ENCODE data around the gene PCDHA2.
"Not testable (repeated sequence)": the region's sequence is repeated elsewhere in the genome, so short reads cannot be mapped to it uniquely, and the experiment has no call there.

Gene PCDHA2

DNA sequence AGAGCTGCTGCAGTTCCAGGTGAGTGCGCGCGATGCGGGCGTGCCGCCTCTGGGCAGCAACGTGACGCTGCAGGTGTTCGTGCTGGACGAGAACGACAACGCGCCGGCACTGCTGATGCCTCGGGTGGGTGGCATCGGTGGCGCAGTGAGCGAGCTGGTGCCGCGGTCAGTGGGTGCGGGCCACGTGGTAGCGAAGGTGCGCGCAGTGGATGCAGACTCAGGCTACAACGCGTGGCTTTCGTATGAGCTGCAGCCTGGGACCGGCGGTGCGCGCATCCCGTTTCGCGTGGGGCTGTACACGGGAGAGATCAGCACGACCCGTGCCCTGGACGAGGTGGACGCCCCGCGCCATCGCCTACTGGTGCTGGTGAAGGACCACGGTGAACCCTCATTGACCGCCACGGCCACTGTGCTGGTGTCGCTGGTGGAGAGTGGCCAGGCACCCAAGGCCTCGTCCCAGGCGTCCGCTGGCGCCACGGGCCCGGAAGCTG, 8.2 kb downstream of the PCDHA2 start:
- Histone ChIP-seq H3K27me3 (ENCODE audit: control insufficient read depth, insufficient read depth, low read length) (no peaks in the 10 kb centered on the region), H3K4me2 (ENCODE audit: low read length) (no peak overlapping the region), H3K9ac (no peak overlapping the region), H3K4me1 (no peaks in the 10 kb centered on the region), H3K36me3 (ENCODE audit: control insufficient read depth, insufficient read depth, low read length) (no peaks in the 10 kb centered on the region), H3K79me2 (no peaks in the 10 kb centered on the region), H3K4me3 (ENCODE audit: low read depth, low read length) (no peak overlapping the region), H2AFZ (no peak overlapping the region), H3K9me3 (ENCODE audit: control insufficient read depth, low read length) (peaks cover 4% of the 10 kb centered on the region), H3K27ac (no peak overlapping the region)
- no peak for TF ChIP-seq CTCF (IDR thresholded peaks at IDR 0.05)

DNA sequence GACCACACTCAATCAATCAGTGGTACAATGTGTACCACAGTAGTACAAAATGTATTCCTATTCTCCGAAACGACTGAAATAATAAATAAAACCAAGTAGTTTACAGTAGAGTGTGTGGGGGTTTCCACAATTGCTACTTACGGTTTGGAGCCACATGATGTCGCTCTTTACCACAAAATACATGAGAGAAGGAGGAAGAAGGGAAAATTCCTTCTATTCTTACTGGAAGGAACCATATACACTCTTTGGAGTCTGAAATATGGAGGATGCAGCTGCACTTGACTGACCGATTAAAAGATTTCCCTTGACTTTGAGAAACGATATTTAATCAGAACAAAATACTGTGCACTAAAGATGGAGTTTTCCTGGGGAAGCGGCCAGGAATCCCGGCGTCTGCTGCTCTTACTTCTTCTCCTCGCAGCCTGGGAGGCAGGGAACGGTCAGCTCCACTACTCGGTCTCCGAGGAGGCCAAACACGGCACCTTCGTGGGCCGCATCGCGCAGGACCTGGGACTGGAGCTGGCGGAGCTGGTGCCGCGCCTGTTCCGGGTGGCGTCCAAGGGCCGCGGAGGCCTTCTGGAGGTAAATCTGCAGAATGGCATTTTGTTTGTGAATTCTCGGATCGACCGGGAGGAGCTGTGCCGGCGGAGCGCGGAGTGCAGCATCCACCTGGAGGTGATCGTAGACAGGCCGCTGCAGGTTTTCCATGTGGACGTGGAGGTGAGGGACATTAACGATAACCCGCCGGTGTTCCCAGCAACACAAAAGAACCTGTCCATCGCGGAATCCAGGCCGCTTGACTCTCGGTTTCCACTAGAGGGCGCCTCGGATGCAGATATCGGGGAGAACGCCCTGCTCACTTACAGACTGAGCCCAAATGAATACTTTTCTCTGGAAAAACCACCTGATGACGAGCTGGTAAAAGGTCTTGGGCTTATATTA, 12.5 kb downstream of the PCDHA2 start, which contains the start of gene PCDHA4:
Gene PCDHA4, plus strand, starts transcription at position 235 of the 942 bp plus-strand sequence.
- peak within 1 kb of the TSS; percentile 79 for H3K27ac ChIP-seq
- H3K4me2 ChIP-seq (ENCODE audit: low read length), result peak within 1 kb of the TSS; percentile 26
- H2AFZ ChIP-seq, result peak within 1 kb of the TSS; percentile 71
- no peak within 1 kb of the TSS for H3K9ac ChIP-seq
- peak; percentile 31 for TF ChIP-seq CTCF (IDR thresholded peaks at IDR 0.05)
- H3K36me3 ChIP-seq (ENCODE audit: control insufficient read depth, insufficient read depth, low read length), result no peaks in the 10 kb centered on the region
- H3K9me3 ChIP-seq (ENCODE audit: control insufficient read depth, low read length), result no peaks in the 10 kb centered on the region
- H3K27me3 ChIP-seq (ENCODE audit: control insufficient read depth, insufficient read depth, low read length), result no peaks in the 10 kb centered on the region
- no peaks in the 10 kb centered on the region for H3K4me1 ChIP-seq
- no peak within 1 kb of the TSS for H3K4me3 ChIP-seq (ENCODE audit: low read depth, low read length)
- no peaks in the 10 kb centered on the region for H3K79me2 ChIP-seq

DNA sequence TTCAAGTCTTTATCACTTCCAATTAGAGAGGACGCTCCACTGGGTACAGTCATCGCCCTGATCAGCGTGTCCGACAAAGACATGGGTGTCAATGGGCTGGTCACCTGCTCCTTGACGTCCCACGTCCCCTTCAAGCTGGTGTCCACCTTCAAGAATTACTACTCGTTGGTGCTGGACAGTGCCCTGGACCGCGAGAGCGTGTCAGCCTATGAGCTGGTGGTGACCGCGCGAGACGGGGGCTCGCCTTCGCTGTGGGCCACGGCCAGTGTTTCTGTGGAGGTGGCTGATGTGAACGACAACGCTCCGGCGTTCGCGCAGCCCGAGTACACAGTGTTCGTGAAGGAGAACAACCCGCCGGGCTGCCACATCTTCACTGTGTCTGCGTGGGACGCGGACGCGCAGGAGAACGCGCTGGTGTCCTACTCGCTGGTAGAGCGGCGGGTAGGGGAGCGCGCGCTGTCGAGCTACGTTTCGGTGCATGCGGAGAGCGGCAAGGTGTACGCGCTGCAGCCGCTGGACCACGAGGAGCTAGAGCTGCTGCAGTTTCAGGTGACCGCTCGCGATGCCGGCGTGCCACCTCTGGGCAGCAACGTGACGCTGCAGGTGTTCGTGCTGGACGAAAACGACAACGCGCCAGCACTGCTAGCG, 13.7 kb downstream of the PCDHA2 start:
- H3K4me3 ChIP-seq (ENCODE audit: low read depth, low read length); H3K36me3 ChIP-seq (ENCODE audit: control insufficient read depth, insufficient read depth, low read length); H3K9ac ChIP-seq; H3K27ac ChIP-seq; H3K79me2 ChIP-seq; H3K4me2 ChIP-seq (ENCODE audit: low read length); H3K9me3 ChIP-seq (ENCODE audit: control insufficient read depth, low read length); H3K4me1 ChIP-seq; H2AFZ ChIP-seq; H3K27me3 ChIP-seq (ENCODE audit: control insufficient read depth, insufficient read depth, low read length): not testable (repeated sequence)

DNA sequence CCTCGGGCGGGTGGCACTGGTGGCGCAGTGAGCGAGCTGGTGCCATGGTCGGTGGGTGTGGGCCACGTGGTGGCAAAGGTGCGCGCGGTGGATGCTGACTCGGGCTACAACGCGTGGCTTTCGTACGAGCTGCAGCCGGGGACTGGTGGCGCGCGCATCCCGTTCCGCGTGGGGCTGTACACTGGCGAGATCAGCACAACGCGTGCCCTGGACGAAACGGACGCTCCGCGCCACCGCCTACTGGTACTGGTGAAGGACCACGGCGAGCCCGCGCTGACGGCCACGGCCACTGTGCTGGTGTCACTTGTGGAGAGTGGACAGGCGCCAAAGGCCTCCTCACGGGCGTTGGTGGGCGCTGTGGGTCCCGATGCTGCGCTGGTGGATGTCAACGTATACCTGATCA, 14.2 kb downstream of the PCDHA2 start:
- Histone ChIP-seq H3K9ac (no peak overlapping the region), H3K4me3 (ENCODE audit: low read depth, low read length) (no peak overlapping the region), H3K27ac (no peak overlapping the region), H3K9me3 (ENCODE audit: control insufficient read depth, low read length) (no peaks in the 10 kb centered on the region), H3K36me3 (ENCODE audit: control insufficient read depth, insufficient read depth, low read length) (no peaks in the 10 kb centered on the region), H3K4me1 (no peaks in the 10 kb centered on the region), H3K79me2 (no peaks in the 10 kb centered on the region), H3K27me3 (ENCODE audit: control insufficient read depth, insufficient read depth, low read length) (no peaks in the 10 kb centered on the region), H2AFZ (no peak overlapping the region), H3K4me2 (ENCODE audit: low read length) (no peak overlapping the region)
- no peak for TF ChIP-seq CTCF (IDR thresholded peaks at IDR 0.05)

Data from parathyroid adenoma (tissue), 2 donors.